ENCODE measurements around the gene PCNT.

The PCNT gene

GRCh38 chr21:46422636-46423241, 98.8 kb downstream of the PCNT start:
- no peak for DNase-seq (ENCODE audit: low spot score)
- TF ChIP-seq, protein P1, sequence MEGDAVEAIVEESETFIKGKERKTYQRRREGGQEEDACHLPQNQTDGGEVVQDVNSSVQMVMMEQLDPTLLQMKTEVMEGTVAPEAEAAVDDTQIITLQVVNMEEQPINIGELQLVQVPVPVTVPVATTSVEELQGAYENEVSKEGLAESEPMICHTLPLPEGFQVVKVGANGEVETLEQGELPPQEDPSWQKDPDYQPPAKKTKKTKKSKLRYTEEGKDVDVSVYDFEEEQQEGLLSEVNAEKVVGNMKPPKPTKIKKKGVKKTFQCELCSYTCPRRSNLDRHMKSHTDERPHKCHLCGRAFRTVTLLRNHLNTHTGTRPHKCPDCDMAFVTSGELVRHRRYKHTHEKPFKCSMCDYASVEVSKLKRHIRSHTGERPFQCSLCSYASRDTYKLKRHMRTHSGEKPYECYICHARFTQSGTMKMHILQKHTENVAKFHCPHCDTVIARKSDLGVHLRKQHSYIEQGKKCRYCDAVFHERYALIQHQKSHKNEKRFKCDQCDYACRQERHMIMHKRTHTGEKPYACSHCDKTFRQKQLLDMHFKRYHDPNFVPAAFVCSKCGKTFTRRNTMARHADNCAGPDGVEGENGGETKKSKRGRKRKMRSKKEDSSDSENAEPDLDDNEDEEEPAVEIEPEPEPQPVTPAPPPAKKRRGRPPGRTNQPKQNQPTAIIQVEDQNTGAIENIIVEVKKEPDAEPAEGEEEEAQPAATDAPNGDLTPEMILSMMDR (conservative IDR thresholded peaks at IDR 0.05; ENCODE audit: low read depth) = no peak
- ChIA-PET POLR2A (ENCODE audit: low non-redundant PET) (no interaction called here), CTCF (no interaction called here)
- no peak overlapping the region for H3K27ac ChIP-seq

DNA sequence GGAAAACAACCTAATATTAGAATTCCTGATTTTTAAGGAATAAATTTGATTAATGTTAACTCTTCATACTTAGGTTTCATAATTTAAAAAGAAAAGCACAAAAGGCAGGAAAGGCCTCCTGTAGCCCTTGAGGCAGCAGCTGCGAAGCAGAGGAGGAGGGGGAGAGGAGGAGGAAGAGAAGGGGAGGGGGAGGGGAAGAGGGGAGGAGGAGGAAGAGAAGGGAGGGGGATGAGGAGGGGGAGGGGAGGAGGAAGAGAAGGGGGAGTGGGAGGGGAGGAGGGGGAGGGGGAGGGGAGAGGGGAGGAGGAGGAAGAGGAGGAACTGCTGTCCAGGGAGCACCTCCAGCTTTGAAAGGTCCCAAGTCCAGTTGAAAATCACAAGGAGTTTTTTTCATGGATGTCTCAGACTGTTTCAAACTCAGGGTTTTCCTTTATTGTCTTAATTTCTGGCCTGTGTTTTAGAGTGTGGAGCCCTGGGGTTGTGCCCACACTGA, 99.6 kb downstream of the PCNT start:
- no peak for DNase-seq (ENCODE audit: low spot score)
- CTCF ChIA-PET = no interaction called here

GRCh38 chr21:46424039-46424591, 100.2 kb downstream of the PCNT start:
- TF ChIP-seq, protein P1 (conservative IDR thresholded peaks at IDR 0.05; ENCODE audit: low read depth) = no peak
- POLR2A ChIA-PET (ENCODE audit: low non-redundant PET) = no interaction called here
- CTCF ChIA-PET = no interaction called here
- no peak for DNase-seq (ENCODE audit: low spot score)
- H3K27ac ChIP-seq = peak overlapping the region; percentile 41

More for the DNA sequence above, 99.6 kb downstream of the PCNT start:
- peak overlapping the region; percentile 41 for H3K27ac ChIP-seq
- TF ChIP-seq, protein P1 (conservative IDR thresholded peaks at IDR 0.05; ENCODE audit: low read depth) = no peak
- POLR2A ChIA-PET (ENCODE audit: low non-redundant PET) = no interaction called here

DNA sequence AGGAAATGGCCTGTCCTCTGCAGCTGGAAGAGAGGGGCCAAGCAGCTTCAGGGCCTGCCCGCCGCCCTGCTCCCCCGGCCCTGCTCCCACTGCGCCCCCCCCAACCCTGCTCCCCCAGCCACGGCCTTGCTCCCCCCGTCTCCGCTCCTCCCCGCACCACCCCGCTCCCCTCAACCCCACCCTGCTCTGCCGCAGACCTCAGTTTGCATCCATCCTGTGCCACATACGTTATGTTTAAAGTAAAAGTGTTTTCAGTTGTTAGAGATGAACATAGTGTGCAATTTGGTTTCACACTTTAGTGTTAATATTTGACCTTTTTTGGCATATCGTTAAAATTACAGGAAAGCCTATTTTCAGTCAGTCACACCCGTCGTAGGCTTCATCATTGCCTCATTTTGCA, 100.7 kb downstream of the PCNT start:
- ChIA-PET CTCF (no interaction called here), POLR2A (ENCODE audit: low non-redundant PET) (no interaction called here)
- peak overlapping the region; percentile 41; the same call in 1 of the 2 replicates for H3K27ac ChIP-seq
- TF ChIP-seq, protein P1 (conservative IDR thresholded peaks at IDR 0.05; ENCODE audit: low read depth) = no peak
- no peak for DNase-seq (ENCODE audit: low spot score)

GRCh38 chr21:46425041-46425440, 101.1 kb downstream of the PCNT start:
- POLR2A ChIA-PET (ENCODE audit: low non-redundant PET) = no interaction called here
- H3K27ac ChIP-seq = no peak overlapping the region
- no peak for DNase-seq (ENCODE audit: low spot score)
- TF ChIP-seq, protein P1 (conservative IDR thresholded peaks at IDR 0.05; ENCODE audit: low read depth) = no peak
- CTCF ChIA-PET = no interaction called here

GRCh38 chr21:46425571-46425970, 101.6 kb downstream of the PCNT start:
- TF ChIP-seq, protein P1 (conservative IDR thresholded peaks at IDR 0.05; ENCODE audit: low read depth) = no peak
- POLR2A ChIA-PET (ENCODE audit: low non-redundant PET) = no interaction called here
- CTCF ChIA-PET = no interaction called here
- no peak overlapping the region for H3K27ac ChIP-seq
- DNase-seq (ENCODE audit: low spot score) = no peak
